Superior temporal gyrus (tissue), 1 donor: ENCODE results near the gene PHF19.

Source experiments
- DNase-seq: peaks from one replicate; pipeline ENCODE4 v3.0.0-alpha.2; 2016; ENCODE audit errors: extremely low spot score

PHF19 gene

GRCh38 chr9:120876842-120877240 is at the start of gene PHF19:
TSS of gene PHF19 (minus strand) at chr9:120877188. CDS start at chr9:120874741, 2,447 bp downstream.
- no peak for DNase-seq

- no peak for DNase-seq
Observed at GRCh38 chr9:120926397-120926928, 49.5 kb upstream of the PHF19 start, which contains the start of gene TRAF1. TSS of gene TRAF1 (minus strand) at chr9:120926796. CDS start at chr9:120926075, 721 bp downstream.

- no peak for DNase-seq
Observed at GRCh38 chr9:120925535-120926396, 48.8 kb upstream of the PHF19 start.

DNA sequence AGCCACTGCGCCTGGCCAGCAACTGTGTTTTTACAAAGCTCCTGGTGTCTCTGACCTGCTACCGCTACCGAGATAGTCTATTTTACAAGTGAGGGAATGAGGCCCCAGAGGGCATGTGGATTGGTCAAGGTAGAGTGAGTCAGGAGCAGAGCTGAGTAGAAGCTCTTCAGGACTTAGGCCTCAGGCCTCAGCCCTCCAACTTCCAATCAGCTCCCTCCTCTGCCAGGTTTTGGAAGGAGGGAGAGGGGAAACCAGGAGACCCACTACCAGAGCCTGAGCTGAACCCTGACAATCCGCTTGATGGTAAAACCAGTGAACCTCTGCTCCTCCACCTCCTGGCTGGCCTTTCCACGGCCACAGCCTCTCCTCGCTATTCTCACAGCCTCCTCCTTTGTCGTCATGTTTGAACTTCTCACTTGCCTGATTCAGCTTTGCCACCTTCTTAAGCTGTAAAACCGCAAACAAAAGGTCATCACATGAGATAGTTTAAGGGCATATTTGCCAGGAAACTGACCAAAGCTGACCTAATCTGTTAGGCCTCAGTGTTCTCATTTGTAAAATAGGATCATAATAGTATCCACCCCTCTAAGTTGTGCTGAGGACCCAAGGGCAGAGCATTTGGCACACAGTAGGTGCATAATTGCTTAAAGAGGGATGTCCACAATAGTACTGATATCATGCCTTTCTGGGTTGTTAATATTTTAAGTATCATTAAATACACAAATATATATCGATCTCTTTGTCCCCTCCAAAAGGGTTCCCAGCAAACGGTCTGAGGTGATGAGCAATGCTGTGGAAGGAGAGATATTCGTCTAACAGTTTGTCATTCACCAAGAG is 47.9 kb upstream of the PHF19 start:
- no peak for DNase-seq

DNA sequence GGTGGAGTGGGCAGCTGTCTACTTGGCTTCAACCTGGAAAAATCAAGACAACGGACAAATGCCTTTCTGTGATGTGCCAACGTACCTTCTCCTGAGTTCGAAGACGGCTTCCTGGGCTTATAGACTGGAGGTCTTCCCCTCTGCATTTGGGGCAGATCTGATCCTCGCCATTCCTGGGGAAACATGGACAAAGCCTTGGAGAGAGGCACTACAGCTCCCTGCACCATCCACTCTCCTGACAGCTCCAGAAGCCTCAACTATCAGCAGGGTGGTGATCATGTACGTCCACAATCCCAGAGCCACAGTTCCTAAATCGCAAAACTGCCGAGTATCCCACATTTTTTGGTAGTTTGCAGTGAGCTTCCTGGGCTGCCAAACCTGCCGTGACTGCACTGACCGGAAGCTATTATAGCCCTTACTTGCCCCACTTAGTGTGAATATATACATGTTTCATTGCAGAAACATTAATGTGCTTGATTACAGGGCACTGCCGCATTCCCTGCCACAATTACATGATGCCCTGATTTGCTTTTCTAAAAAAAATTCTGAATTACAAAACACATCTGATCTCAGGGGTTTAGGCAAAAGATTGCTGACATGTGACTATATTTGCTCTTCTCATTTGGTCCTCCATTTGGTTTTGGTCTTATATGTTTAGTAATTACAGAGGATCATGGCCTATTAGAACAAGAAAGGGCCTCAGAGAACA is 46.8 kb upstream of the PHF19 start:
- no peak for DNase-seq

- DNase-seq: no peak
Observed at GRCh38 chr9:120922404-120923195, 45.6 kb upstream of the PHF19 start.

GRCh38 chr9:120921661-120922181 is 44.7 kb upstream of the PHF19 start:
- DNase-seq: no peak

DNA sequence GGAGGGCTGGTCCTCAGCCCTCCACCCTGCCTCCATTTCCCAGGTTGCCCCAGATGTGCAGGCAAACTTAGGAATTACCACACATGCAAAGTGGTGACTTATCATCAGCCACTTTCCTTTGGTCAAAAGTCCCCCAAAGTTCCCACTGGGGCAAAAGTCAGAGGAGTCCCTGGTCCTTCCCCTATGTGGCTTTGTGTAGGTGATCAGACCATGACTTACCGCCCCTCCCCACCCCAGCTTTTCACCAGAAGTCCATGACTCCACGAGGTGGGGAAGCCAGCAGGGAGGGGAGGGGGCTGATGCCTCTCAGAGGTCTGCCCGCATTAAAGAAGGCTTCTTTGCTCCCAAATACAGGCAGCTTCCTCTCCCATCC is 43.8 kb upstream of the PHF19 start:
- no peak for DNase-seq

DNA sequence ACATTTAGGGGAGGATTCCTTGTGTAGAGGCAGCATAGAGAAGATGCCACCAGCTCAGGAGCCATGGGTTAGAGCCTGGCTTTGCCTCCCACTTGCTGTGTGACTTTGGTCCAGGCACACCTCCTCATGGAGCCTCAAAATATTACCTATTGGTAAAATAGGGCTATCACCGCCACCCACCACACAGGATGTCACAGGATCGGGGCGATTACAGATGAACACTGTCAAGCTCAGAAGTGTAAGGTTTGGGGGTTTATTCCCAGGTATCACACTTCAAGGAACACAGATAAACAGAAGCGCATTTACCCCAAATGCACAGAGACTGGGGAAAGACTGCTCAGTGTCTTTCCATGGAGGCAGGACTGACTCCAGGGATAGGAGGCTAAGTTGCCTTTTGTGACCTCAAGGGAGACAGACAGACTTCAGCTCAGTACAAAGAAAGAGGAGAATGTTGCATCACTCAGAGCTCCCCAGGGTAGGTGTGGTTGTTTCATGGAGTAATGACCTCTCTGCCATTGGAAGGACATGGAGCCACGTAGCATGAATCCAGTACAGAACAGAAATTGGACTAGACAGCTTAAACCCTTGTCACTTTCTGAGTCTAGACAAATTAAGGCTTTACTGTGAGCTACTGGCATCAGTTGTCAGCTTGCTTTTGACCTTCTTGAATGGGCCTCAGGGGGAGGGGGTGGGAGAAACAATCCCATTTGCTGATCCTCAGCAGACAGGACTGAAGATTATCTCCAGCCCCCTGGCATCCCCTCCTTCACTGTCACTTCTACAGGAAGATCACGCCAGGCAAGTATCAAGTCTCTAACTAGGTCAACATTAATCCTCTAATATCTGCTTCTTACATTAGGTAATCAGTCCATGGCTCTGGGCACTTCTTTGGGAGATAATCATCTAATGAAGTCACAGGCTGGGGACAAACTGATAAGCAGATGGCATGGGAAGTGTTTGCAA is 43.1 kb upstream of the PHF19 start:
- no peak for DNase-seq

- no peak for DNase-seq
Observed at GRCh38 chr9:120918931-120919842, 42.2 kb upstream of the PHF19 start.

DNA sequence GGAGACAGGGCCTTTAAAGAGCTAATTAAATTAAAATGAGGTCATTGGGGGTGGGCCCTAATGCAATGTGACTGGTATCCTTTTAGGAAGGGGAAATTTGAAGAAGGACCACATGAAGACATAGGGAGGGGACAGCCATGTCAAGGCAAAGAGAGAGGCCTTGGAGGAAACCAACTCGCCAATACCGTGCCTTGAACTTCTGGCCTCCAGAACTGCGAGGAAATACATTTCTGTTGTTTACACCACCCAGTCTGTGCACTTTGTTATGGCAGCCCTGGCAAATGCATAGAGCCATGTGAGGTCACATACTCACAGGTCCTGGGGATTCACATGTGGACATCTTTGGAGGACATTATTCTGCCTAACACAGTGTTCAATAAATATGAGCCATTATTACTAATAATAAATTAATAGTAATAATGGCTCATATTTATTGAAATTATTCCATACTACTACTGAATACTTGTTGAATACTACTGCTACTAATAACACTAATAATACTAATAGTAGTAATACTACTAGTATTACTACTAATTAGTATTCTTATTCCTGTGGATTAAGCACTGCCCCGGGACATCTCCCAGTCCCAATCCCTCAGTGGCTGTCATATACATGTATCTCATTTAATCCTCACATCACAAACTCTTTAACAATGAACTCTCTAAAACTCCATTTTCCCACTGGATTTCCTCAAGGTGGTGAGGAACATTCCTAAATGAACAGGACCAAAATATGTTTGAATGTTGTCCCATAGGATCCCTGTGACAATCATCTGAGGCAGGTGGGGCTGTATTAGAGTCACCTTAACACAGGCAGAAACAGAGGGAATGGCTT is 41.2 kb upstream of the PHF19 start:
- no peak for DNase-seq

- no peak for DNase-seq
Observed at GRCh38 chr9:120916991-120917880, 40.2 kb upstream of the PHF19 start.

DNA sequence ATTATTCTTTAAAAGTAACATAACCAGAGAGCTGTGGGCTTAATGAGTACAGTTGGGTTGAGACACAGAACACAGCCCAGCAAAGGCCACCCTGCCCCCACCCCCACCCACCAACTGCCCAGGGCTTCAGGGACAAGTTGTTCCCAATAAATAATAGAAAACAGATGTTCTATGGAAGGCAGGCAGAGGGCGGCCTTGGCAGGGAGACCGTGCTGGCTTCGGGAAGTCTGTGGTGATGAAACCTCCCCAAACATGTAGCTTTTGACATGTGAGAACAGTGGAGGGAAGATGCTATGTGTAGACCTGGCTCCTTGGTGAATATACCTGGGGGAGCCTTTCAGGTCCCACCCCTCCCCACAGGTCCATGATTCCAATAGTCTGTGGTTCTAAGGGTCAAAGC is 39.6 kb upstream of the PHF19 start:
- DNase-seq: no peak

DNA sequence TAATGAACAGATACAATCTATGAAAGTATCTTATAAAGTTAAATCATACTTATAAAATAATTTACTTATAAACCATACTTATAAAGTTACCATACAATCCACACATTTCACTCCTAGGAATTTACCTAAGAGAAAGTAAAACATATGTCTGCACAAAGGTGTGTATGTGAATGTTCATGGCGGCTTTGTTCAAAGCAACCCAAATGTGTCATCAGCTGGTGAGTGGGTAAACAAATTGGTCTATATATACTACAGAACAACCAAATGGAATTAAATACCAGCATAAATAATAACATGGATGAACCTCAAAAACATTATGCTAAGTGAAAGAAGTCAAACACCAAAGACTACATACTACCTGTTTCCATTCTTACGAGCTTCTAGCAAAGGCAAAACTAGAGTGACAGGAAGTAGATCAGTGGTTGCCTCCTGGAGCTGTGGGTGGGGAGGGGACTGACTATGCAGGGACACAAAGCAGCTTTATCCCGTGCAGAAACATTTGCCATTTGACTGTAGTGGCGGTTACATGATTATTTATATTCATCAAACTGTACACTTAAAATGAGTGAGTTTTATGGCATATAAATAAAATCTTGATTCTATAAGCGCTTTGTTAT is 39.0 kb upstream of the PHF19 start:
- DNase-seq: peak; percentile 67

- no peak for DNase-seq
Observed at GRCh38 chr9:120914953-120915352, 38.0 kb upstream of the PHF19 start.

GRCh38 chr9:120914396-120914795 is 37.4 kb upstream of the PHF19 start:
- DNase-seq: peak; percentile 89
